Eye (tissue), 1 donor: Measurements from ENCODE around the gene GLB1L2.
A peak's percentile ranks its signal among the peaks of the same experiment; 100 is the strongest.

Source experiments
- DNase-seq: peaks from one replicate; pipeline ENCODE4 v3.0.0-alpha.2; 2015

The GLB1L2 gene

GRCh38 chr11:134389464-134390180, 57.8 kb downstream of the GLB1L2 start:
- DNase-seq, result no peak

GRCh38 chr11:134390706-134391569, 59.1 kb downstream of the GLB1L2 start:
- peak; percentile 13 for DNase-seq

- no peak for DNase-seq
Observed at GRCh38 chr11:134391656-134392055, 59.9 kb downstream of the GLB1L2 start.

- DNase-seq, result peak; percentile 19
Observed at GRCh38 chr11:134392953-134393615, 61.3 kb downstream of the GLB1L2 start.

- peak; percentile 83 for DNase-seq
Observed at GRCh38 chr11:134393638-134394037, 61.9 kb downstream of the GLB1L2 start.

- DNase-seq, result no peak
Observed at GRCh38 chr11:134394311-134394710, 62.5 kb downstream of the GLB1L2 start.

- DNase-seq, result no peak
Observed at GRCh38 chr11:134395002-134395401, 63.2 kb downstream of the GLB1L2 start.

GRCh38 chr11:134397304-134398078, 65.7 kb downstream of the GLB1L2 start:
- DNase-seq, result no peak

- DNase-seq, result no peak
Observed at GRCh38 chr11:134398079-134398444, 66.3 kb downstream of the GLB1L2 start.

GRCh38 chr11:134398644-134399292, 67.0 kb downstream of the GLB1L2 start:
- peak; percentile 24 for DNase-seq

GRCh38 chr11:134399293-134399654, 67.5 kb downstream of the GLB1L2 start:
- no peak for DNase-seq

GRCh38 chr11:134399996-134400395, 68.2 kb downstream of the GLB1L2 start:
- DNase-seq, result no peak

- DNase-seq, result no peak
Observed at GRCh38 chr11:134401825-134402809, 70.3 kb downstream of the GLB1L2 start.

- DNase-seq, result no peak
Observed at GRCh38 chr11:134402910-134403309, 71.1 kb downstream of the GLB1L2 start.

- DNase-seq, result no peak
Observed at GRCh38 chr11:134404575-134405341, 73.0 kb downstream of the GLB1L2 start.

- no peak for DNase-seq
Observed at GRCh38 chr11:134405436-134405835, 73.6 kb downstream of the GLB1L2 start.

GRCh38 chr11:134405841-134406240, 74.1 kb downstream of the GLB1L2 start:
- no peak for DNase-seq

- DNase-seq, result no peak
Observed at GRCh38 chr11:134406264-134407185, 74.7 kb downstream of the GLB1L2 start.

- DNase-seq, result no peak
Observed at GRCh38 chr11:134407321-134407828, 75.6 kb downstream of the GLB1L2 start.
